Fibroblast of the aortic adventitia (primary cell): ENCODE results near the gene SPINT4. TPM values are rescaled to one million over a fixed set of nuclear protein-coding genes. Genes with fewer than 3 reads are reported as not detected.
"Not testable (repeated sequence)": the region's sequence is repeated elsewhere in the genome, so short reads cannot be mapped to it uniquely, and the experiment has no call there.

Source experiments
- DNase-seq: peaks from one replicate; pipeline ENCODE4 v3.0.0-alpha.2; 2010; ENCODE audit warnings: low read depth
- H3K4me3 ChIP-seq: 2 replicates; pipeline ENCODE4 v1.5.1; 2011; ENCODE audit warnings: low read depth, mild to moderate bottlenecking, control low read depth, low read length, moderate library complexity
- total RNA-seq: library from RNA; depleted of rRNA; stranded (reverse); fragments of >200 nt; gene quantifications from 2 replicates; pipeline ENCODE4 v1.2.3, GENCODE V29; 2012; ENCODE audit warnings: low replicate concordance
- TF ChIP-seq, protein P1 (sequence below): IDR thresholded peaks from 2 replicates; pipeline ENCODE4 v1.5.1; 2011; ENCODE audit warnings: mild to moderate bottlenecking, low read length, control low read depth, inconsistent platforms; ENCODE audit not compliant: insufficient read depth

The SPINT4 gene
- total RNA-seq, 1 donor, result not detected

DNA sequence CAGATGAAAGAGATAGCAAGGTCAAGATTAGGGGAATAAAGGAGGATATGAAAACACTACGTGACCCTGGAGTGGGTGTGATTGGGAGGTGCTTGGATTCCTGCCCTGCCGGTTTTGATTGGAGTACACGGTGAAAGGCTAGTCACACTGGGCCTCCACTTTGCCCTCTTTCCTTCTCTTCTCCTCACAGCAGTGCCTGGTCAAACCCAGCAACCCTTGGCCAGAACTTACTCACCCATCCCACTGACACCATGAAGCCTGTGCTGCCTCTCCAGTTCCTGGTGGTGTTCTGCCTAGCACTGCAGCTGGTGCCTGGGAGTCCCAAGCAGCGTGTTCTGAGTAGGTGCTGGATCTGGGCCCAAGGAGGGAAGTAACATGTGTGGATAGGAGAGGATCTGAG lies 20.3 kb upstream of the SPINT4 start, which contains the start of gene WFDC13:
Gene WFDC13, plus strand, starts transcription at position 166 of the 400 bp plus-strand sequence. Its CDS starts 86 bp downstream, at position 252.
- TF ChIP-seq, protein P1, sequence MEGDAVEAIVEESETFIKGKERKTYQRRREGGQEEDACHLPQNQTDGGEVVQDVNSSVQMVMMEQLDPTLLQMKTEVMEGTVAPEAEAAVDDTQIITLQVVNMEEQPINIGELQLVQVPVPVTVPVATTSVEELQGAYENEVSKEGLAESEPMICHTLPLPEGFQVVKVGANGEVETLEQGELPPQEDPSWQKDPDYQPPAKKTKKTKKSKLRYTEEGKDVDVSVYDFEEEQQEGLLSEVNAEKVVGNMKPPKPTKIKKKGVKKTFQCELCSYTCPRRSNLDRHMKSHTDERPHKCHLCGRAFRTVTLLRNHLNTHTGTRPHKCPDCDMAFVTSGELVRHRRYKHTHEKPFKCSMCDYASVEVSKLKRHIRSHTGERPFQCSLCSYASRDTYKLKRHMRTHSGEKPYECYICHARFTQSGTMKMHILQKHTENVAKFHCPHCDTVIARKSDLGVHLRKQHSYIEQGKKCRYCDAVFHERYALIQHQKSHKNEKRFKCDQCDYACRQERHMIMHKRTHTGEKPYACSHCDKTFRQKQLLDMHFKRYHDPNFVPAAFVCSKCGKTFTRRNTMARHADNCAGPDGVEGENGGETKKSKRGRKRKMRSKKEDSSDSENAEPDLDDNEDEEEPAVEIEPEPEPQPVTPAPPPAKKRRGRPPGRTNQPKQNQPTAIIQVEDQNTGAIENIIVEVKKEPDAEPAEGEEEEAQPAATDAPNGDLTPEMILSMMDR, result no peak
- no peak within 1 kb of the TSS for H3K4me3 ChIP-seq
- DNase-seq, result no peak

DNA sequence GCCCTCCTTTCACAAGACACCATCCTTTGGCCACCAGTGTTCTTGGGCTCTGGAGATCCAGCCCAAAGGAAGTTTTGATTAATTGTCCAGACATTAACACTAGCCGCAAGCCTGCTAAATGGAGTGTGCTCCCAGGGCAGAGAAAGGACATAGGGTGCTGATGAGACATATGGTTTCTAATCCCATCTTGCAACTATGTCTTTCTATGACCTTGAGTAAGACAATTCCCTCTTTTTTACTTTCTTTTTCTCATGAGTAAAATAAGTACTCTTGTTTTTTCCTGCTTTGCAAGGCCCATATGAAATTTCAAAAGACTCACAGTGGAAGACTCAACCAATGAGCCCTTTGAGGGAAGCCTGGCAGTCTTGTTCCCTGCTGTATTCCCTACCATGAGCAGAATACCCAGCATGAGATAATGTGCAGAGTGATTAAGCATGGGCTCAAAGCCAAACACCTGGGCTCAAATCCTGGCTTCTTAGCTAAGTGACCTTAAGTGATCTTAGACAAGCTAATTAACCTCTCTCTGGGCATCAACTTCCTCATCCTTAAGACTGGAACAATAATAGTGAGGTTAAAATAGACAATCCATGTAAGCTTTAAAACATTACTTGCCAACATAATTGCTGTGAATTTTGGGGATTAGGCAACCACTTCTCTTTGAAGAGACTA lies 17.0 kb upstream of the SPINT4 start, which contains the start of gene WFDC10B:
Gene WFDC10B, minus strand, starts transcription at position 51 of the 669 bp plus-strand sequence. CDS start 19,027 bp downstream, outside the sequence.
- H3K4me3 ChIP-seq, result no peak within 1 kb of the TSS
- no peak for DNase-seq
- TF ChIP-seq, protein P1, result no peak

GRCh38 chr20:45716141-45716688 lies 5.9 kb upstream of the SPINT4 start:
- DNase-seq, H3K4me3 ChIP-seq: not testable (repeated sequence)

GRCh38 chr20:45725134-45725533 lies 3.0 kb downstream of the SPINT4 start:
- TF ChIP-seq, protein P1, result no peak
- DNase-seq, result no peak

GRCh38 chr20:45727044-45727443 lies 4.9 kb downstream of the SPINT4 start:
- no peak overlapping the region for H3K4me3 ChIP-seq
- TF ChIP-seq, protein P1, result no peak
- DNase-seq, result peak; percentile 2

More at GRCh38 chr20:45725134-45725533, 3.0 kb downstream of the SPINT4 start:
- H3K4me3 ChIP-seq, result no peak overlapping the region

DNA sequence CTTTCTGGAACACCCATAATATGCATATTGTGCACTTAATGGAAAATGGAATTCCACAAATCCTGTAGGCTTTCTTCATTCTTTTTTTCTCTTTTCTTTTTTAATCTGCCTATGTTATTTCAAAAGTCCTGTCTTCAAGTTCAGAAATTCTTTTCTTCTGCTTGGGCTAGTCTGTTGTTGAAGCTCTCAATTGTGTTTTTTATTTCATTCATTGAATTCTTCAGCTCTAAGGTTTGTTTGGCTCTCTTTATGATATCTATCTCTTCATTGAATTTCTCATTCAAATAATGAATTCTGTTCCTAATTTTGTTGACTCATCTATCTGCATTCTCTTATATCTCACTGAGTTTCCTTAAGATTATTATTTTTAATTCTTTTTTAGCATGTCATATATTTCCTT lies 10.1 kb downstream of the SPINT4 start:
- H3K4me3 ChIP-seq, result no peak overlapping the region
- TF ChIP-seq, protein P1, result no peak
- no peak for DNase-seq

DNA sequence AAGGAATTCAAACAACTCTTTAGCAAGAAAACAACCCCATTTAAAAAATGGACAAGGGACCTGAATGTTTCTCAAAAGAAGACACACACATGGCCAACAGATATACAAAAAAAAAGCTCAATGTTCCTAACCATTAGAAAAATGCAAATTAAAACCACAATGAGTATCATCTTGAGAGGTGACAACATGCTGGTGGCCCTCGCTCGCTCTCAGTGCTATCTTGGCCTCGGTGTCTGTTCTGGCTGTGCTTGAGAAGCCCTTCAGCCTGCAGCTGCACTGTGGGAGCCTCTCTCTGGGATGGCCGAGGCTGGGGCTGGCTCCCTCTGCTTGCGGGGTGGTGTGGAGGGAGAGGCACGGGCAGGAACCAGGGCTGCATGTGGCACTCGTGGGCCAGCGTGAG lies 13.4 kb downstream of the SPINT4 start:
- H3K4me3 ChIP-seq, result no peak overlapping the region
- TF ChIP-seq, protein P1, result no peak
- no peak for DNase-seq
